Mesodermal cell (in vitro differentiated cells): ENCODE data around the gene AKAP7.

Source experiments
- H3K27ac ChIP-seq: 2 replicates; pipeline ENCODE4 v1.7.0; 2013; ENCODE audit warnings: mild to moderate bottlenecking, low read depth, low read length, moderate library complexity; ENCODE audit not compliant: severe bottlenecking
- H3K36me3 ChIP-seq: 2 replicates; pipeline ENCODE4 v1.7.1; 2013; ENCODE audit warnings: mild to moderate bottlenecking, low read length, moderate library complexity; ENCODE audit not compliant: control insufficient read depth, insufficient read depth
- H3K4me1 ChIP-seq: one replicate; pipeline ENCODE4 v1.7.1; 2013; ENCODE audit warnings: mild to moderate bottlenecking, low read length; ENCODE audit not compliant: insufficient read depth, control insufficient read depth, poor library complexity, severe bottlenecking
- H3K4me3 ChIP-seq: 2 replicates; pipeline ENCODE4 v1.7.0; 2013; ENCODE audit warnings: low read length, control low read depth, mild to moderate bottlenecking; ENCODE audit not compliant: insufficient read depth, poor library complexity, severe bottlenecking; ENCODE audit errors: extremely low read depth
- H3K9me3 ChIP-seq: 2 replicates; pipeline ENCODE4 v1.7.1; 2013; ENCODE audit warnings: mild to moderate bottlenecking, low read length, moderate library complexity; ENCODE audit not compliant: control insufficient read depth
- WGBS, 2 experiments: methylation state at CpG; one replicate each; pipeline ENCODE4 v1.1.5; 2013; ENCODE audit warnings: missing lambda C conversion rate in 2 of 2; ENCODE audit not compliant: insufficient coverage in 2 of 2; 5-methylcytosine and 5-hydroxymethylcytosine counted together

Gene AKAP7

GRCh38 chr6:131197716-131198115 lies 62.4 kb downstream of the AKAP7 start:
- Histone ChIP-seq H3K9me3 (no peaks in the 10 kb centered on the region), H3K36me3 (no peaks in the 10 kb centered on the region), H3K4me1 (no peaks in the 10 kb centered on the region), H3K27ac (no peak overlapping the region), H3K4me3 (no peak overlapping the region)
- 84 to 90% methylated on average over 6 to 8 of the region's 8 CpGs for WGBS, 2 experiments

GRCh38 chr6:131199568-131200272 lies 64.5 kb downstream of the AKAP7 start:
- H3K36me3 ChIP-seq: no peaks in the 10 kb centered on the region
- H3K9me3 ChIP-seq: no peaks in the 10 kb centered on the region
- no peak overlapping the region for H3K4me3 ChIP-seq
- no peak overlapping the region for H3K27ac ChIP-seq
- WGBS, 2 experiments: 56 to 62% methylated on average over 8 to 9 of the region's 10 CpGs
- H3K4me1 ChIP-seq: no peaks in the 10 kb centered on the region

- WGBS, 2 experiments: 86% methylated on average over 1 of the region's 3 CpGs; no CpG with 5 or more reads in 1 of the 2 experiments
- no peak overlapping the region for H3K4me3 ChIP-seq
Observed at GRCh38 chr6:131205481-131206244, 70.4 kb downstream of the AKAP7 start.

DNA sequence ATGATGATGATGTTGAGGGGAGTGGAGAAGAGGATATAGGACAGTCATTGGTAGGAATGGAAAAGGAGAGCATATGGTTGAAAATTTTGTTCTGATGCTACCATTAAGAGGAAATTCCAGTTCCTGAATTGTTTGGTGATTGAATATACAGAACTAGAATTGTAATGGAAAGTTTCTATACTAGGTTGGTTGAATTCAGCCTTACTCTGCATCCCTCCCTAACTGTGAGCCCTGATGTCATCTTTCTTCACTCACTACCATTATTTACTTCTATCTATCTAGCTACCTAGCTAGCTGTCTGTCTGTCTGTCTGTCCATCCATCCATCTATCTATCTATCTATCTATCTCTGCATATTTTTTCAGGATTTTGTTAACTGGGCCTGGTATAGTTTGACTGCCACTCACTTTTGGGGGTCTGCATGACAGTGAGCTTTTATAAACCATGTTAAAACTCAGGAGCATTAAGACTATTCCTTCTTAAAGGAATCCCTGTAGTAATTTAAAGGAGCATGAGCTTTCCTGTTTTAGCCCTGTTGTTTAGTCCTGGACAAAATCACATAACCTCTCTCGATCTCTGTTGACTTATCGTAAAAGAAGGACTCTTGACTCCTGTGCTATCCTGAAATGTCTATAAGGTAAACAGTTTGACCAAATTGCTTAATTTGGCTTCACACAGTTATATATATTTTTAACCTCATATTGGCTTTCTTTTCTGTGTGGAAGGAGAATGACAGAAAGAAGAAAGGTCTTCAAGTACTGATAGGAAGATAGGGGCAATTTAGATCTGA lies 71.4 kb downstream of the AKAP7 start:
- WGBS, 2 experiments: 100% methylated on average over 2 of the region's 2 CpGs; no CpG with 5 or more reads in 1 of the 2 experiments
- Histone ChIP-seq H3K36me3 (no peaks in the 10 kb centered on the region), H3K4me1 (no peaks in the 10 kb centered on the region), H3K9me3 (no peaks in the 10 kb centered on the region), H3K27ac (no peak overlapping the region), H3K4me3 (no peak overlapping the region)

More at GRCh38 chr6:131205481-131206244, 70.4 kb downstream of the AKAP7 start:
- Histone ChIP-seq H3K27ac (no peak overlapping the region), H3K36me3 (no peaks in the 10 kb centered on the region), H3K9me3 (no peaks in the 10 kb centered on the region), H3K4me1 (no peaks in the 10 kb centered on the region)

- H3K4me1 ChIP-seq: no peaks in the 10 kb centered on the region
- H3K9me3 ChIP-seq: no peaks in the 10 kb centered on the region
- H3K36me3 ChIP-seq: no peaks in the 10 kb centered on the region
- WGBS, 2 experiments: no CpG with 5 or more reads among the region's 1 CpG
- no peak overlapping the region for H3K4me3 ChIP-seq
- no peak overlapping the region for H3K27ac ChIP-seq
Observed at GRCh38 chr6:131208787-131209186, 73.5 kb downstream of the AKAP7 start.

GRCh38 chr6:131210469-131210868 lies 75.2 kb downstream of the AKAP7 start:
- WGBS, 2 experiments: 86 to 100% methylated on average over 1 of the region's 2 CpGs
- Histone ChIP-seq H3K4me3 (no peak overlapping the region), H3K27ac (no peak overlapping the region), H3K36me3 (no peaks in the 10 kb centered on the region), H3K4me1 (no peaks in the 10 kb centered on the region), H3K9me3 (no peaks in the 10 kb centered on the region)

GRCh38 chr6:131212024-131212423 lies 76.8 kb downstream of the AKAP7 start:
- Histone ChIP-seq H3K4me1 (no peaks in the 10 kb centered on the region), H3K36me3 (no peaks in the 10 kb centered on the region), H3K9me3 (no peaks in the 10 kb centered on the region), H3K4me3 (no peak overlapping the region), H3K27ac (no peak overlapping the region)
- 91 to 95% methylated on average over 3 to 4 of the region's 5 CpGs for WGBS, 2 experiments

DNA sequence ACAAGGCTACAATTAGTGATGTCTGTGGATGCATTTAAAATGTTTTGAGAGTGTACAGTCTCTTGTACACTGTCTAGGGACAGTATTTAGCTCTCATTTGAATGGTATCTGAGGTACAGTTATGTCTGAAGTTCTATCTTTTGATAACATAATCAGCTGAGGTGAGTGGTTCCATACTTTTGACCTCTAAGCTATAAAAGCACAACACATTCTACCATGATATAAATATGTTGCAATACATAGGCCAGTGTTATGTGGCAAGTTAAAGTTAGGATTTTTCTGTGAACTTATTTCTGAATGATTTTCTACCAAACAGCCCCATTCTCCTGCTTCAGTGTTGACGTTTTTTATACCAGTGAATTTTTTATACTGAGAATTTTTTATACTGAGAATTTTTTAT lies 77.6 kb downstream of the AKAP7 start:
- no CpG with 5 or more reads among the region's 1 CpG for WGBS, 2 experiments

GRCh38 chr6:131213501-131213990 lies 78.3 kb downstream of the AKAP7 start:
- WGBS, 2 experiments: 90 to 91% methylated on average over 3 of the region's 3 CpGs

More for the DNA sequence above, 77.6 kb downstream of the AKAP7 start:
- Histone ChIP-seq H3K36me3 (no peaks in the 10 kb centered on the region), H3K9me3 (no peaks in the 10 kb centered on the region), H3K27ac (no peak overlapping the region), H3K4me1 (no peaks in the 10 kb centered on the region), H3K4me3 (no peak overlapping the region)

GRCh38 chr6:131215219-131215618 lies 80.0 kb downstream of the AKAP7 start:
- no peaks in the 10 kb centered on the region for H3K9me3 ChIP-seq
- no peaks in the 10 kb centered on the region for H3K36me3 ChIP-seq
- H3K4me3 ChIP-seq: no peak overlapping the region
- WGBS, 2 experiments: 91 to 96% methylated on average over 4 to 5 of the region's 5 CpGs
- no peaks in the 10 kb centered on the region for H3K4me1 ChIP-seq
- no peak overlapping the region for H3K27ac ChIP-seq

More at GRCh38 chr6:131213501-131213990, 78.3 kb downstream of the AKAP7 start:
- no peak overlapping the region for H3K27ac ChIP-seq
- no peaks in the 10 kb centered on the region for H3K36me3 ChIP-seq
- H3K9me3 ChIP-seq: no peaks in the 10 kb centered on the region
- no peaks in the 10 kb centered on the region for H3K4me1 ChIP-seq
- no peak overlapping the region for H3K4me3 ChIP-seq
